GM21367 (cell line): ENCODE results near the gene DPT.
"Not testable (repeated sequence)": the region's sequence is repeated elsewhere in the genome, so short reads cannot be mapped to it uniquely, and the experiment has no call there.

Experiments
- ATAC-seq: cut with Tn5 transposase; IDR thresholded peaks from one replicate; pipeline ENCODE4 v1.9.1; 2021; ENCODE audit not compliant: unreplicated experiment

Gene DPT

GRCh38 chr1:168728473-168729404 is at the start of gene DPT:
Gene DPT (minus strand): TSS chr1:168729206. CDS start chr1:168729174, 32 bp downstream.
- ATAC-seq: no peak

DNA sequence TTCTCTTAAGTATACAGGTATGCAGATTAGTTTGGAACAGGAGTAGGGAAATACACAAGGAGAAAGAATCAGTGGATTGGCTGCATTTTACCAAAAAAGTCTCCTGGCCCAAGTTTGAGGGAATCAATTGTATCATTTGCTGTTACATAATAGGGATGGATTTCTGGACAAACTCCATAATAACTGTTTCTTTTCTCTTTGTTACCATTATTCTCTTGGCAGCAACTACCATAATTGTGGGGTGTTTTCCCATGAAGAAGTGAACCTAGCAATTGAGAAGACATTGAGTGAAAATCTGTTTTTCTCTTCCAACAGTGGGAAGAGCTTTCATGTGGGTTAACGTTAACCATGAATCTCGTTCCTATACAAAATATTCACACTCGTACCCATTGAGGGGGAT is 46.4 kb upstream of the DPT start:
- no peak for ATAC-seq

- ATAC-seq: no peak
These were observed 45.2 kb upstream of the DPT start for GRCh38 chr1:168774241-168774640.

DNA sequence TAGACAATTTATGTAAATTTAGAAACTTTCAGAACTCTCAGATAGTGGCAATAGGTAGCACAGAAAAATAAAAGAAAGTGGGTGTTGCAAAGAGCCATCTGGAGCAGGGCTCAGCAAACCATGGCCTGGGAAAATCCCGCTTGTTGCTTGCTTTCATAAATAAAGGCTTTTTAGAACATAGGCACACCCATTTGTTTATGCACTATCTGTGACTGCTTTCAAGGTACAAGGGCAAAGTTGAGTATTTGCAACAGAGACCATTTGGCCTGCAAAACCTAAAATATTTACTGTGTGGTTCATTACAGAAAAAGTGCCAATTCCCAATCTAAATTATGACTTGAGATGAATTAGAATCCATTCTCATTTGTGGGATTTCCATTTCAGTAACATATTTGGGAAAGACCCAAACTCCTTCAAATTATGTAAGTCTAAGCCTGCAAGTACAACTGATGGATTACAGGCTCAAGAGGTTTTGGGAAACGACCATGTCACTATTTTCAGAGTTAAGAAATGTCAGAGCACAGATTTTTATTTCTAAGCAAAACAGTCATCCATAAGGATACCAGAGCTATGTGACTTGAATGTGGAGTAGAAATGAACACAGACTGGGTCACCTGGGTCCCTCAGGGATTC is 43.5 kb upstream of the DPT start:
- no peak for ATAC-seq

DNA sequence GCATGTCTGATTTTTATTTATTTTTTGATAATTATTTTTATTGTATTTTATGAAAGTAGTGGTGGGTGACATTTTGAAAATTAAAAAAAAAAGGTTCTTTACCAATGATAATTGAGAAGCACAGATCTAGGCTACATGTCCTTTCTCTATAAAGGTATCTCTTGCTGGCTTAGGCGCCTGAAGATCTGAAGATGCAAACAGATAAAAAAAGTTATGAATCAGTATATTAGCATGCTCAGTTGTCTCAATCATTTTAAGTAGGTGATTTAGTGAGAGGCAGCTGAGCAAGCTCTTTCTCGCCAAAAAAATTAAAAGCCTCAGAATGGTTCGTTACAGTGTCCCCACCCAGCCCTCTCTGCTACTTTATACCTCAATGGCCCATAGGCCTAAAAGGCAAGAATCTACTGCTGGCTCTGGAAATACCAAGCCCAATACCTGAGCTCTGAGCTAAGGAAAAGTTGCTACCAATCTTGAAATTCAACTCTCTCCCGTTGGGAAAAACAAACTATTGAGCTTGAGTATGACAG is 42.2 kb upstream of the DPT start:
- ATAC-seq: no peak

DNA sequence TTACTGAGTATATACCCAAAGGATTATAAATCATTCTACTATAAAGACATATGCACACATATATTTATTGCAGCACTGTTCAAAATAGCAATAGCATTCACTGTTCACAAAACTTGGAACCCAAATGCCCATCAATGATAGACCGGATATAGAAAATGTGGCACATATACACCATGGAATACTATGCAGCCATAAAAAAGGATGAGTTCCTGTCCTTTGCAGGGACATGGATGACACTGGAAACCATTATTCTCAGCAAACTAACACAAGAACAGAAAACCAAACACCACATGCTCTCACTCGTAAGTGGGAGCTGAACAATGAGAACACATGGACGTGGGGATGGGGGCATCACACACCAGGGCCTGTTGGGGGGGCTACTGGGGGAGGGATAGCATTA is 40.9 kb upstream of the DPT start:
- ATAC-seq: not testable (repeated sequence)

DNA sequence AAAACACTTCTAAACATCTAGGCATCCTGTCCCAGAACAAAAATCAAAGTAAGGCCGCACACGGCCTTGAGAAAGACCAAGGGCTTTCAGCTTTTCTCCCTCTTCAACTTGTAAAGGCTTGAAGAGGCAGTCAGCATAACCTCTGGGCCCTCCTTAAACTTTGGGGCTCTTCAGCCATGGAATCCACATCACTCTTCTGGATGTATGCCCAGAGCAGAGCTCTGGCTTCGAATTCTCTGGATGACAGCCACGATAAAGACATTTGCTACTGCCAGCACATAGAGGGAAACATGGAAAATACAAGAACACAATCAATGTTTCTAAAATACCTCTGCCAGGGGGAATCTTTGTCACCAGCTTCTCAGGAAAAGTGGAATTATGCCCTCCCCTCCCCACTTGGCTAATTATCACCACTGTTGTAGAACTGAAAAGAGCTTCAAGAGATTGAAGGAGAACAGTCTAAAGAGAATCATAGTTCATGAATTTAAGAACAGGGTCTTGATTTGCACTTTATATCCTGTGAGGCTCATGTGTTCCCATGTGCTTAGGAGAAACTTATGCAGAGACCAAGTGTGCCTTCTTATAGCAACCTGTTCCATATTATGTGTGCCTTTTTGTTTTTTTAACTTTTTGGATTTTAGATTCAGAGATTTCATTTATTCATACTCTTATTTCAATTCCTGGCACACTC is 39.0 kb upstream of the DPT start:
- no peak for ATAC-seq

GRCh38 chr1:168766568-168766967 is 37.6 kb upstream of the DPT start:
- no peak for ATAC-seq

DNA sequence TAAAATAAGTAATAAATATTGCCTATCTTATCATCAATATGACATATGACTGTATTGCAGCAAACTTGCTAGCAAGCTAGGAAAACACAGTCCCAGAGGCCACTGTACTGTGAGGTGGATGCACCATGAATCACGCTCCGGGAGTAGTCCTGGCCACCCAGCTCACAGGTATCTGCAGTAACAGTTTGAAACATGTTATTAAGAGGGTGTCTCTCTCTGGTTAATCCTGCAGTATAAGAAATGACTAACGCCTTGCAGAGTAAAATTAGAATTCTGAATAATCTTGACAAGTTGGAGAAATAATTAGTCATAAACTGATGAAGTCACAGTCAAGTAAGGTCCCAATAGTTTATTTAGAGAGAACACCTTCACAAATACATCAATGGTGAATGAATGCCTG is 34.0 kb upstream of the DPT start:
- ATAC-seq: no peak

GRCh38 chr1:168762473-168762872 is 33.5 kb upstream of the DPT start:
- no peak for ATAC-seq

GRCh38 chr1:168760781-168761180 is 31.8 kb upstream of the DPT start:
- no peak for ATAC-seq

GRCh38 chr1:168760241-168760640 is 31.2 kb upstream of the DPT start:
- ATAC-seq: no peak

DNA sequence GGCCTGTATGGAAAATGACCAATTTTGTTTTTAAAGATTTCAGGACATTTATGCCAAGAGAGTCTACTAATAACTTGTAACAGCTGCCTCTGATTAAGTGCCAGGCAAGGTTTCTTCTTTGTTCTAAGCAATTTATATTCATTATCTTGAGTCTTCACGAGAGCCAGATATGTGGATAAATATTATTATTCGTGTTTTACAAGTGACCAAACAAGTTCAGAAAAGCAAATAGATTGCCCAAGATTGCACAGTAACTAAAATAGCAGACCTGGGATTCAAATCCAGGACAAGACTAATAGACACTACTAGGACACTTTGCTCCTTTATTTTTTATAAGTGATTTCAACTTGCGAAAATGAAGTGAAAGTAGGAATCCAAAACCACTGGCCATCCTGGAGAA is 30.1 kb upstream of the DPT start:
- ATAC-seq: no peak

GRCh38 chr1:168758503-168758902 is 29.5 kb upstream of the DPT start:
- ATAC-seq: no peak

DNA sequence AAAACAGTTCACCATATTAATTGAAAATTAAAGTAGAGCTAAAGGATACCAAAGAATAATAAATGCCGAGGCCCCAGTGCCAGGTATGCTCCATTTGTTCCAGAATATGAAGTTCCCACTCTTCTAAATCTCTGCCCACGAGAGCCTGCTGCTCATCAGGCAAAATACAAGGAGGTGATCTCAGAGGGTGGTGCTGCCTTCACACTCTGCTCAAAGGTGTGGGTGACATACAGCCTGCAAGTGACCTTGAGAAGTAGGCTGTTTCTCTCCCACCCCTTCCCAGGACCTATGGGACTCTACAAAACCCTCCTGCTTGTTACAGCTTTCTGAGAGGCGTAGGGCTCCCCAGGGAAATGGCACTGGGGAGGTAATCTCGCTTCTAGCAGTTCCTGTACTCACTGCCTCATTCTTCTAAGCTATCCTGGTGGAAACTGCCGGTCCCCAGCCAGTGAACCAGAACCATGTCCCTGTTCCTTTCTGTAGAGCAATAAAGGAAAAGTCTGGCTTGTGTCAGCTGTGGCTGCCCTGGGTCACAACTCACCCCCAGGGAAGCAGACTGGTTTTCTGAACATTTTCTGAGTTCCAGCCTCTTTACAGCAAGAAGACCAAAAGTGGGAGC is 26.9 kb upstream of the DPT start:
- ATAC-seq: no peak

DNA sequence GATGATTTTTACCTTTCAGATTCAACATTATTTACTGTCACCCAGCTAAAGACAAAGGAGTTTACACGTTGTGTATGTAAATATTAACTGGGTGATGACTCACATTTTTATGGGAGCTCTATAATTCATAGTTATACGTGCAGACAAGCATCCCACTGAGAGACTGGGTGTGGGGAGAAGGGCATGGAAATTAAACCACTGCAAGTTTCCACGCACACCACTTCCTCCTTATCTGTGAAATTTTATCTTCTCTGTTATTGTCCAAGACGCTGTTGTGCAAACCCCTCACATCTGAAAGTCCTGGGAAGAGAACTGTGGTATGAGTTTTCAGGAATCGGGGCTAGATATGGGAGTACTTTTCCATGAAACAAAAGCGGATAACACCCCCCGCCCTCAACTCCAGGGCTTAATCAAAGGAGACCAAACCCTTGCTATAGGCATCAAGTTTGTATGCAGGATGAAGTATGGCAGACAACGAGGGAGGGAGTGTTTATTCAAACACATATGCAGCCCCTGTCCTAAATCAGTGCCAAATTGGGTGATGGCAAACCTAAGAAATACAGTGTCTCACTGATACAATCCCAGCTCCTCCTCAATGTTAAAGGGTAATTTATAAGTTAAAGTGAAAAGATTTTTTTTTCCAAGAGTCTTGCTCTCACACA is 23.3 kb upstream of the DPT start:
- no peak for ATAC-seq

DNA sequence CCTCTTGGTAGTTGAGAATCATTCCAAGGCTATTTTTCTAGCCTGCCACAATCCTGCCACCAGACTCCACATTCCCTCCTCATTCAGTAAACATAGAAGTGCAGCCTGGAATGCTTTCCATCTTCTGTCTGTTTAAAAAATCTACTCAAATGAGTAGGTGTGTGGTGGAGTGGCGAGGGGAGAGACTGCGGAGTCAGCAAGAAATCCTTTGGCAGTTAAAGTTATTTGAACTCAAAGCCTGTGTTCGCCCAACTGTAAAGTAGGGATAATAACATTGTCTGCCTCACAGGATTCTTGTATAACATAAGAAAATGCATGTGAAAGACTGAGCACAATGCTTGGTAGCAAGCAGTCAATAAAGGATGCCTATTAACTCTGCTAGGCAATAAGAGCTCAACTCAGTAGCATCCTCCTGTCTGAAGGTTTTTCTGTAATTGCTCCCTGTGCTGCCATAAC is 22.2 kb upstream of the DPT start:
- ATAC-seq: no peak

- ATAC-seq: no peak
These were observed 14.1 kb upstream of the DPT start for GRCh38 chr1:168742994-168743650.

- ATAC-seq: no peak
These were observed 13.4 kb upstream of the DPT start for GRCh38 chr1:168742386-168742785.

GRCh38 chr1:168739908-168740307 is 10.9 kb upstream of the DPT start:
- no peak for ATAC-seq
